ENCODE data around the gene PGPEP1. TPM values are rescaled to one million over a fixed set of nuclear protein-coding genes. Genes with fewer than 3 reads are reported as not detected.

The PGPEP1 gene
- total RNA-seq, 1 donor from 2014 or later: 34.4 TPM

- Histone ChIP-seq H3K4me3 (ENCODE audit: low read depth, low read length) (no peak overlapping the region), H3K27me3 (ENCODE audit: control insufficient read depth, insufficient read depth, low read length) (no peaks in the 10 kb centered on the region), H3K36me3 (ENCODE audit: control insufficient read depth, insufficient read depth, low read length) (no peaks in the 10 kb centered on the region)
- TF ChIP-seq CTCF (IDR thresholded peaks at IDR 0.05; ENCODE audit: insufficient read depth, low read length, poor library complexity, severe bottlenecking): no peak
- DNase-seq (ENCODE audit: low read depth): no peak
Measured at GRCh38 chr19:18306888-18307260, 33.5 kb upstream of the PGPEP1 start.

GRCh38 chr19:18307271-18307681 is 33.1 kb upstream of the PGPEP1 start:
- Histone ChIP-seq H3K36me3 (ENCODE audit: control insufficient read depth, insufficient read depth, low read length) (no peaks in the 10 kb centered on the region), H3K4me3 (ENCODE audit: low read depth, low read length) (no peak overlapping the region), H3K27me3 (ENCODE audit: control insufficient read depth, insufficient read depth, low read length) (no peaks in the 10 kb centered on the region)
- no peak for DNase-seq (ENCODE audit: low read depth)
- TF ChIP-seq CTCF (IDR thresholded peaks at IDR 0.05; ENCODE audit: insufficient read depth, low read length, poor library complexity, severe bottlenecking): no peak

- H3K36me3 ChIP-seq (ENCODE audit: control insufficient read depth, insufficient read depth, low read length): no peaks in the 10 kb centered on the region
- no peaks in the 10 kb centered on the region for H3K27me3 ChIP-seq (ENCODE audit: control insufficient read depth, insufficient read depth, low read length)
- no peak for DNase-seq (ENCODE audit: low read depth)
- H3K4me3 ChIP-seq (ENCODE audit: low read depth, low read length): no peak overlapping the region
- TF ChIP-seq CTCF (IDR thresholded peaks at IDR 0.05; ENCODE audit: insufficient read depth, low read length, poor library complexity, severe bottlenecking): no peak
Measured at GRCh38 chr19:18308051-18308947, 32.1 kb upstream of the PGPEP1 start.

GRCh38 chr19:18308948-18309325 is 31.5 kb upstream of the PGPEP1 start:
- no peak for TF ChIP-seq CTCF (IDR thresholded peaks at IDR 0.05; ENCODE audit: insufficient read depth, low read length, poor library complexity, severe bottlenecking)
- no peak overlapping the region for H3K4me3 ChIP-seq (ENCODE audit: low read depth, low read length)
- H3K36me3 ChIP-seq (ENCODE audit: control insufficient read depth, insufficient read depth, low read length): no peaks in the 10 kb centered on the region
- H3K27me3 ChIP-seq (ENCODE audit: control insufficient read depth, insufficient read depth, low read length): no peaks in the 10 kb centered on the region
- DNase-seq (ENCODE audit: low read depth): no peak

- Histone ChIP-seq H3K27me3 (ENCODE audit: control insufficient read depth, insufficient read depth, low read length) (no peaks in the 10 kb centered on the region), H3K36me3 (ENCODE audit: control insufficient read depth, insufficient read depth, low read length) (no peaks in the 10 kb centered on the region), H3K4me3 (ENCODE audit: low read depth, low read length) (no peak overlapping the region)
- no peak for DNase-seq (ENCODE audit: low read depth)
- no peak for TF ChIP-seq CTCF (IDR thresholded peaks at IDR 0.05; ENCODE audit: insufficient read depth, low read length, poor library complexity, severe bottlenecking)
Measured at GRCh38 chr19:18309525-18310064, 30.8 kb upstream of the PGPEP1 start.
